HG03139 (cell line): ENCODE measurements around the gene TSPAN9.

ENCODE experiments used
- ATAC-seq: cut with Tn5 transposase; IDR thresholded peaks from one replicate; pipeline ENCODE4 v1.9.1; 2021; ENCODE audit not compliant: unreplicated experiment

Gene TSPAN9

DNA sequence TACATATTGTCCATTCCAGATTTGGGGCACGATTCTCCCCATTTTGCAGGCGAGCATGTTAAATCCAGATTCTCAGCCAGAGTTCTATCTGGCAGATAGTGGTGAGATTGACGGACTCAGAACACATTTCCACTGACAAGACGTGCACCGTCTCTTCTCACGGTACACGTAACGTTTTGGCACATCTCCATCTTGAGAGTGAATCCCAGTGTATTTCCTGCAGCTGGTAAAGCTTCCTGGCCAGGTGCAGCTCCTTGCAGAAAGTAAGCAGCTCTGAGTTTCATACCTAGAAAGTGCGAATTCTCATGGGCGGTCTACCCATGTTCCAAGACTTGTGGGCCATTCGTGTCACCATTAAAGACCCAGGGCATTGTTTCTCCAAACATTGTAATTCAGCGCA lies 102.6 kb downstream of the TSPAN9 start:
- ATAC-seq: no peak

DNA sequence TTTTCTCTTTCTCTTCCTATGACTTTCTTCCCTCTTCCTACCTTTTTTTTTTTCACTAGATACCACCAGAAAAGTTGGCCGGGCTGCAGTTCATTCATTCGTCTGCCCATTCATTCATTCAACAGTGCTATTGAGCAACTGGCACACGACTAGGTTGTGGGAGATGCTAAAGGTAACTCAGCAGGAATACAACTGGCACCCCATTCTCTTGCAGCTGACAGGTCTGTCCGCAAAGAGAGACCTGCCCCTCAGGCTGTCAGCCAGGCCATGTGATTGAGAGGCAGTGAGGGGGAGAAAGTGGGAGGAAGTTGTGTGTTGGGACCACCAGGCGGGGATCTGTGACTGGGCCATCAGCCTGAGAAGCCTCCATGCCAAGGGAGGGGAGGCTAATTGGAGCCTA lies 105.2 kb downstream of the TSPAN9 start:
- no peak for ATAC-seq

DNA sequence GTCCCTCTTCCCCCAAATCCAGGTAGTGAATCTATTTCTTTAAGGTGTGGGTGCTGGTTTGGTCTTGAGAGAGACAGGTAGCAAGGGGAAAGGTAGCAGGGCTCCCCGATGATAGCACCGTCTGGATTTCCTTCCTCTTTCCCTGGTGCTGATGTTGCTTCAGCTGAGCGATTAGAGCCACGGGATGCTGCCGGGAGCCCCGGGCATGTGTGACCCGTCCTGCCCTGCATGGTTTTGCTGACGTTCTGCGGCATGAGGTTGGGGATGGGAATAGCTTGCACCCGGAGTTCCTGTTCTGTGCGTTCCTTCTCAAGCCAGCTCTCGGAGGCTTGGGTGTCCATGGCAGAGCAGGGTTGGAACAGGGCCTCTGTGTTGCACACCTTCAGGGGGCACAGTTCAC lies 107.3 kb downstream of the TSPAN9 start:
- ATAC-seq: no peak

DNA sequence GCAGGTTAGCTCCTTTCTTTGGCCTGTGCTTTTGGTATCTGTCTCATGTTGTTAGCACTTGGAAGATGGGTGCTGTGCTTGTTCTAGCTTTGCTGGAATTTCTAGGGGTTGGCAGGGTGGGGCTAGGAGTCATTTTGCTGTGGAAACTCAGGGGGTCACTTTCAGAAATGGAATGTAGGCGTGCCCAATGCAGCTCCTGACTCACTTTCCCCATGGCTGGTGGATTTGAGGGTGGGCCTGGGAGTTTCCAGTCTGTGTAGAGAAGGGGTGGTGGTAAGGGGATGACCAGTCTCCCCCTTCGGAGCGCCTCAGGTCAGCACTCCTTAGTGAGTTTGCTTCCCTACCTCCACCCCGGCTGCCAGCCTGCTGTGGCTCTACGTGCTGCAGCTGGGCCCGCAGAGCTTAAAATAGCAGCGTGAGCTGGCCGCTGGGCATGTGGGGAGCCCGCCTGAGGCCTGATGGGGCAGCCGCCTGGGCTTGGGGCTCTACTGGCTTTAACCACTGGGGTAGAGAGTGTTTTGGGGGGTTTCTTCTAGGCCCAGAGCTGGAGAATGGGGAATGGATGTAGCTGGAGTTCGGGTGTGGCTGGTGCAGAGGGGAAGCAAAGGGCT lies 108.2 kb downstream of the TSPAN9 start:
- no peak for ATAC-seq

DNA sequence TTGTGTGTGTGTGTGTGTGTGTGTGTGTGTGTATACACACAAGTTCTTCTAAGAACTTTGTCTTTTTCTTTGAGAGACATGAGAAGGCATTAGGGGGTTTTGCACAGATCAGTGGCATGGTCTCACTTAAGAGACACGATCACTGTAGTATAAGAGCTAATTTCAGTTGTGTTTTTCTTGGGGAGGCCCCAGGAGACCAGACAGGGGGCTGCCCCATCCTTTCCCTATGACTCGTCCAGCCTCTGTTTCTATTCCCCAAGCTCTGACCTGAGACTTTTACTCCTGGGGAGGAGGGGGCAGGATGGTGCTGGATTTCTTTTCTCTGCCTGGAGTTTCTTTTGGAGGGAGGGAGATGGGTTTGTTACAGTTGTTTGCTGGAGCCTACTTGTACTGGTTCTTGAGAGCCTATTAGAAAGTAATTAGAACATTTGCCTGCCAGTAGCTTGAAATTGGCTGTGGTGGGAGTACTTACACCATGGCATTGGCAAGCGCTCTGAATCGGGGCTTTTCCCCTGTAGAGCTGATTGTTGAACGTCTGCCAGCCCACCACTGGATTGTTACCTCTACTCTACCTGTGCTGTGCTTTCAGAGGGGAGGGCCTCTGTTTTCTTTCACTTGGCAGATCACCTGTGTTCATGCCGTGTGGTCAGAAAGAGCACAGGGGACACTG lies 109.5 kb downstream of the TSPAN9 start:
- no peak for ATAC-seq

DNA sequence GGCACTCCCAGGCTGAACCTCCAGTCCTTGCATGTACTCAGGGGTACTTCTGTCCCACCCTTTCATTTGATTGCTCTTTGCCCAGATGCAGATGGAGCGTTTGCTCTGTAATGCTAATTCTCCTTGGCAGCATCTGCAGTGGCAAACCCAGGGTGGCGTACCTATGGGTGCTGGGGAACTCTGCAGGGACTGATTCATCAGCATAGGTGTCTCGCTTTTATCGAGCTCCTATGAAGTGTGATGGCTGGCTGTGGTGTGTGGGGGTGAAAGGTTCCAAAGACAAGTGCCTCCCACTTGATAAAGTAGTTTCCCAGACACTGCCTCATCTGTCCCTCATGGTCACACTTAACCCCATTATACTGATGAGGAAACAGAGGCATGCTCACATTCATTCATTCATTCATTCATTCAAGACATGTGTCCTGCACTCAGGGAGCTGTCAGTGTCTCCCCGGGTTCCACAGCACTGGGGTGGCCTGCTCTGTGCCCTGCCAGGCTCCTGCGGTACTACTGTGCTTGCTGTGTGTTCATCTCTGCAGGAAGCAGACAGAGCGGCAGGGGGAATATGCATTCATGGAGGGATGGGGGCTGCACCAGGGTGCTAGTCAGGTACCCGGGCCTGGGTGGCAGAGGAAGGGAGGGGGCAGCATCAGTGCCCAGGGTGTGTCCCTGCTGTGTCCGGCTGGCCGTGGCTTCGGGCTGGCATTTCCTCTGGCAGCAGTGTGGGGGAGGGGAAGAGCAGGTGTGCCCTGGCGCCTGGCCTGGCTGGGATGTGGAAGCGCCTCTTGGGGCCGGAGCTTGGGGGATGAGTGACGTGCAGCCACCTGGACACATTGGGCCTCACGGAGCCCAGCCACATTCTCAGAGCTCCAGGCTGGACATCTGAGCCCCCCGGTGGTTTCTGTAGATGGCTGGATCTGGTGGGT lies 110.9 kb downstream of the TSPAN9 start:
- ATAC-seq: no peak

DNA sequence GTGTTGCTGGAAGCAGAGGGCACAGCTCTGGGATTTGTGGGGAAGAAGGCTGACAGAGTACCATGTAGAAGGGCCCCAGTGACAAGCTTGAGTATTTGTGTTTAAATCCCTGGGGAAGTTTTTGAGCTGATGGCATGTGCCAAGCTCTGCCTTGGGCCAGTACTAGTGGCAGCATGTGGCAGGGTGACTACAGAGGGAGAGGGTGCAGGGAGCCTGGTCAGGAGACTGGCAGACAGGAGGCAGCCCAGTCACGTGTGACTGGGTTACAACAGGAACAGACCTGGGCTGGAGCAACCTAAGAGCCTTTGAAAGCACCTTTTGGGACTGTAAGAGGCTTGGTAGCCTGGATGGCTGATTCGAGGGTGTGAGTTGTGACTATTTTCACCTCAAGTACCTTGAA lies 112.1 kb downstream of the TSPAN9 start:
- ATAC-seq: no peak

DNA sequence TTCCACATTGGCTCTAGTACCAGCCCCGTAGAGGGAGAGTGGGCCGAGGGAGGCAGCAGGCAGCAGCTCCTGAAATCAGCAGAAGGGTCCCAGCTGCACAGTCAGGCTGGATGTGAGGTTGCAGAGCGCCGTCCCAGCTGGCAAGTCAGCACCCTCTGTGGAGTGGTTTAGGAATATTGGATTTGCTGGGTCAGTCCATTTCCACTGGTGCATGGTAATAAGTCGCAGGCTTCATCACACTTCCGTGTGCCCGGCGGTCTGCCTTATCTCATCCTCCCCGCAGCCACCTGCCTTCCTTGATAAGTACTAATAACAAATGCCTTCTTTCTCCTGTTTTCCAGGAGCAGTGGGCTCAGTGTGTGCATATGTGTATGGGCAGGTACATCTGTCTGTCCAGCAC lies 112.9 kb downstream of the TSPAN9 start:
- ATAC-seq: no peak

DNA sequence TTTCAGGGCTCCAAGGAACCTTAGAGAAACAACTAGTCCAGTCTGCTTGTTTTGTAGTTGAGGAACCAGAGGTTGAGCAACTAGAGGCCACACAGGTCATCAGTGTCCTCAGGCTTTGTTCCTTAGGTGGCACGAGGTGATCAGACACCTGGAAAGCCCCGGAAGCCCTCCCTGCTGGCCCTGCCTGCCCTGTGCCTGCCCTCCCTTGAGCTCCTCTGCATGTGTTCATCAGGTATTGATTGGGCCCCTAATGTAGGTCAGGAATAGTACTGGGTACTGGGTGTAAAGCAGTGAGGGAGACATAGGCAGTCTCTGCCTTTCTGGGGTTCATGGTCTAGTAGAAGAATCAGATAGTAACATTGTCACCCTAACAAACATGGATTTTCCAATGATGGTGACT lies 114.3 kb downstream of the TSPAN9 start:
- ATAC-seq: no peak

DNA sequence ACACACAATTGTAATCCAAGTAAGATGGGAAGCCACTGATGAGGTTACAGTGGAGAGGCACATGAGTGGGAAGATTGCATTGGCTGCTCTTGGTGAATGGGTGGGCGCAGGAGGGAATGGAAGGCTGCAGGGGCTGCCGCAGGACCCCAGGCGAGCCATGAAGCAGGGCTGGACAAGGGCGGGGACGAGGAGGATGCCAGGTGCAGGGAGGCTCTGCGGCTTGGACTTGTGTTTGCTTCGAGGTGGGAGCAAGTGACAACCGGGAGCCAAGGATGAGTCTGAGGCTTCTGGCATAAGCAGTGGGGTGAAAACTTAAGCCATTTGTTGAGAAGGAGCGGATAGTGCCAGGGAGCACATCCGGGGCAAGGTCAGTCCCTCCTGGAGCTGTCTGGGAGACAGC lies 115.0 kb downstream of the TSPAN9 start:
- ATAC-seq: no peak

DNA sequence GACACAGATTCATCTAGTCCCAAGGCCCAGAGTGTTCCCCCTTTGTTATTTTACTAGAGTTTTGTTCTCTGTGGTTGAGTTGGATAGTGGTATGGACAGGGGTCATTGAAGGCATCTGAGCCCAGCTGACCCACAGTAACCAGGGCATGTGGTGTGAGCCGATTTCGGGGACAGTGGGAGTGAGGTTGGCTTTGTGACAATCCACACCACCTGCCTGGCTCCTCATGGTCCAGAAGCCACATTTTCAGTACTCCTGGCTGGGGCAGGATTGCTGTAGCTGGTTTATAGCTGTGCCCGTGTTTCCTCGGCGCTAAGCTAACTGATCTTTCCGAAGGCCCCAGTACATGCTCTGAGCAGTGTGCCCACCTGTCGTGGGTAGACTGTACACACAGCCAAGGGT lies 116.0 kb downstream of the TSPAN9 start:
- ATAC-seq: no peak

DNA sequence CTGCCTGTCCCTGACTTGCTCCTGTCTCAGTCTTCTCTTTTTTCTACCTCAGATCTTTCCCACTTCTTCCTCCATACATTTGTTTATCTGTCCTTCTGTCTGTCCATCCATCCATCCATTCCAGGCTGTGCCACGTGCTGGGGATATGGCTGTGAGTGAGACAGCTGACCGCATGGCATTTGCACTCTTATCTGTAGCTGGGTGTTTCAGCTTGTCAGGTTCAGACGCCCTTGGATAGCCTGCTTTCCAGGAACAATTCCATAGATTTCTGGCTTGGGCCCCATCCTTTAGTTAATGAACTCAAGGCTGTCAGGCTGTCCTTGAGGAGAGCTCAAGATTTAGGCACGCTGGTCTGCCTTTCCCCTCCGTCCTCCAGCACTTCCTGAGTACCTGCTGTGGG lies 116.6 kb downstream of the TSPAN9 start:
- no peak for ATAC-seq

DNA sequence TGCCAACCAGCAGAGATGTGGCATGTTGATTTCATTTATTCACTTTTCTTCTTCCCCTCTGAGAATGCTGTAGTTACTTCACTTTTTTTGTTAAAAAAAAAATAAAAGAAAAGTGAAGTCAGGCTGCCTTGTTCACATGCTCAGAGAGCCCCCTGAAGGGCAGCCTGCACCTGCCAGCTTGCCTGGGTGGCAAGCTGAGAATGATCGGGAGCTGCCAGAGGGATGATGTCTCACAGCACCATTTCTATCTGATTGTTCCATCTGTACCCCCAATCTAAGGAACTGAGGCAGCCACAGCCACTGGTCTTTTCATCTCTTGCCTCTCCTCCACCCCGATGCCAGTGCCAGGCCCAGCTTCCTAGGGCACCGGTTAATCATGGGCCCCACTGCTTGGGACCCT lies 118.2 kb downstream of the TSPAN9 start:
- no peak for ATAC-seq

DNA sequence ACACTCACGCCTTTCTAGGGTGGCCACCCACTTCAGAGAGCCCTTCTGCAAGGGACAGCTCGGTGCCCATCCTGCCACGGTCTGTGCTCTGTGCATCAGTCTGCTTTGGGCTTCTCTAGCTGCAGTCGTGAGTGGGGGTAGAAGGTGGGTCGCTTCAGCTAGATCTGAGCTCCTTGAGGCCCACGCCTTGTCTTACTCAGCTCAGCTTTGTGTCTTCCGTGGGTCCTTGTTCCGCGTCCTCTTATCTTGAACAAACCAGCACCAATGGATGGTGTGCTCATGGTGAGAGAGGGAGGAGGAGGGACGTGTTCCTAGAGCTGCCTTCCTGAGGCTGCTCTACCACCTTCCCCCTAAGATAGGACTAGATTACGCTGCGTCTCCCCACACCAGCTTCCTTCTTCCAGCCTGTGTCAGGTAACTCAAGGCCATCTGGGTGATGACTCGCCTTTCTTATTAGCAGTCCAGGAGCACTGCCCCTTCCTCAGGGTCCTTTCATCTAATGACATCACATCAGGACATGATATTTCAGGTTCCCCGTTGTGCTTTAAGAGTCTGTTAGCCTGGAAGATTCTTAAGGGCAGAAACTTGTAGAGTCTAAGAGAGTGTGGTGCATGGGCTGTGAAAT lies 118.8 kb downstream of the TSPAN9 start:
- no peak for ATAC-seq

DNA sequence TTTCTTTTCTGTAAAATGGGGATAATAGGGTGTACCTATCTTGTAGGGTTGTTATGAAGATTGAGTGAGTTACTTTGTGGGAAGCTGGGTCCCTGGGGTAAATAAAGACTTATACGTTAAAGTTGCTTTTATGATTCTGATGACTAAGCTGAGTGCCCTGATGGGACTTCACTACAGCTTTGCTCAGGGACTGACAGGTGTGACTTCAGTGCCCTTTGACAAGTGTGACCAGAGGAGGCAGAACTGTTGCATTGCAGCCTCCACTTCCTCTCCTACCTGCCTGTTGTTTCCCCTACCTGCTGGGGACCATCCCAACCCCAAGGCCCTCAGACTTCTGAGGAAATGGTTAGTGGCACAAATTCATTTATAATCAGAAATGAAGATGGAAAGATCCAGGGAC lies 119.3 kb downstream of the TSPAN9 start:
- ATAC-seq: no peak

DNA sequence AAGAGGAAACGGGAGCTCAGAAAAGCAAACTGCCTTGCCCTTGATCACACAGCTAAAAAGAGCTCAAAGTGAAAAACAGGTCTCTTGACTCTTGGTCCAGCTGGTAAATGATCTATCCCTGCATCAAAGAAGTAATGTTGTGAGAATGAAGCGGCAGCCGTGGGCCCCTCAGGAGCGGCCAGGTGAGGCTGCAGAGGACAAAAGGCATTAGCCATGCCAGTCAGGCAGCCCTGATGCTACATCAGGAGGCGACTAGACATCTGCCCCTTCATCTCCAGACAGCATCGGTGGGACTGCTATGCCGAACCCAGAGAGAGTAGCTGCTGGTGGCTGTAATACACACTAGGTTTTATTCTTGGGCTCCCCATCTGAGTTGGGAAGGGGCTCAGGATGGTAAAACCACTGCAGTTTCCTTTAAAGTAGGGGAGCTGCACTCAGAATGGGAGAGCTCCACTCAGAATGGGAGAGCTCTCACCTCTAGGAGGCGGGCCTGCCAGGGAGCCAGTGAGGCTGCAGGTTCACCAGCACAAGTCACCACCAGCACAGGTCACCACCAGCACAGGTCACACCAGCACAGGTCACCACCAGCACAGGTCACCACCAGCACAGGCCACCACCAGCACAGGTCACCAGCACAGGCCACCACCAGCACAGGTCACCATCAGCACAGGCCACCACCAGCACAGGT lies 120.1 kb downstream of the TSPAN9 start:
- ATAC-seq: no peak

DNA sequence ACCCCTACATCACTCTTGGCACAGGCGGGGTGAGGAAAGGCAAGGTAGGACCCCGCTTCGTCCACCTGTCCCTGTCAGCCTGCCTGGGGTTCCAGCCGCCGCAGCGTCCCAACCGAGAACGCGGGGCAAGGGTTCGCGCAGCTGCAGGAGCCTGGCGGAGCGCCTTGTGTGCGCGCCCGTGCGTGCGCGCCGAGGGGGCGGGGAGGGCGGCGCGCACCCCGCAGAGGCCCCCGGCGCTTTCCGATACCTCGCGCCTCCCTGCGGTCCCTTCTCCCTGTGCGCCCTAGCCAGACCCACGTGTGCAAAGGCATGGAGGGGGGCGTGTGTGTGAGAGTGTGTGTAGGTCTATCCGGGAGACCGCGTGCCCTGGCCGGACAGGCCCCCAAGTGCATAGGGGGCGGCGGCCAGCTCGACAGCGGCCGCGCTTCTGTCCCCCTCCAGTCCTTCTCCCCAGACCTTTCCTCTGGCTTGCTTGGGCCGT lies 122.4 kb downstream of the TSPAN9 start:
- no peak for ATAC-seq

DNA sequence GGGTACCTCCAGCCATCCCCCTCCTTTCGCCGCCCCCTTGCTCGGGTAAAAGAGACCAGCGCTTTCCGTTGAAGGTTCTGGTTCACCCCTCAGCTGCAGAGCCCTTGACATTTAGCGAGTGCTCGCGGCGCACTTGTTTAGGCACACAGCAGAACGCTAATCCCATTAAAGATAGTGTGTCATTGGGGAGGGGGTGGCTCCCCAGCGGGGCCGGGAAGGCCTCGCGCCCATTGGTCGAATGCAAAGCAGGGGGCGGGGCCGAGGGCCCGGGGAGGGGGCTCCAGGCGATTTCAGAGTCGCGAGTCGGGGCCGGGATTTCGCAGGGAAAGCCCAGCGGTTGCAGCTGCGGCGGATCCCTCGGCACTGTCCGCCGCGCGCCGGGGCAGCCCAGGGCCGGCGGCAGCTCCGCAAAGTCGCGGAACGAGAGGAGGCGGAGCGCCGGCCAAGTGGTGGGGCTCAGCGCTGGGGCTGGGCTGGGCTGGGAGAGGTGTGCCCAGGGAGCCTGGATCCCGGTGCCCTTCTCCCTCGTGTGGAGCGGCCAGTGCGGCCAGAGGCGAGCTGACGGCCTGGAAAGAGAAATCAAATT lies 122.9 kb downstream of the TSPAN9 start:
- no peak for ATAC-seq

DNA sequence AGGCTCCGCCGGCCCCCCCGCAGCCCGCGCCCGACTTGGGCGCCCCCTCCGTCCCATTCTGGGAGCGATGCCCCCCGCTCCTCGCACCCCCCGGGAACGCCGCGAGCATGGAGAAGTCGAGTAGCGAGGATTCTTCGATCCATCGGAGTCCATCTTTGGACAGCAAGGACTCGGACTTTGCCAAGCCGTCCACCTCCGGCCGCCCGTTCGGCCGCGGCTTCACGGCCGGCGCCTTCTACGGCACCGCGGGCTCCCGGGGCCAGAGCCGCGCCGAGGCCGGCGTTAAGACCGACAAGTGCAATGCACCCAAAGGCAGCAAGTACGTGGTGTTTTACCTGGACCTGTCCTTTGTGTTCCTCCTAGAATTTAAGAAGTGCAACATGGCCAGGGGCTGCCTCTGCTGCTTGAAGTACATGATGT lies 123.6 kb downstream of the TSPAN9 start:
- no peak for ATAC-seq

DNA sequence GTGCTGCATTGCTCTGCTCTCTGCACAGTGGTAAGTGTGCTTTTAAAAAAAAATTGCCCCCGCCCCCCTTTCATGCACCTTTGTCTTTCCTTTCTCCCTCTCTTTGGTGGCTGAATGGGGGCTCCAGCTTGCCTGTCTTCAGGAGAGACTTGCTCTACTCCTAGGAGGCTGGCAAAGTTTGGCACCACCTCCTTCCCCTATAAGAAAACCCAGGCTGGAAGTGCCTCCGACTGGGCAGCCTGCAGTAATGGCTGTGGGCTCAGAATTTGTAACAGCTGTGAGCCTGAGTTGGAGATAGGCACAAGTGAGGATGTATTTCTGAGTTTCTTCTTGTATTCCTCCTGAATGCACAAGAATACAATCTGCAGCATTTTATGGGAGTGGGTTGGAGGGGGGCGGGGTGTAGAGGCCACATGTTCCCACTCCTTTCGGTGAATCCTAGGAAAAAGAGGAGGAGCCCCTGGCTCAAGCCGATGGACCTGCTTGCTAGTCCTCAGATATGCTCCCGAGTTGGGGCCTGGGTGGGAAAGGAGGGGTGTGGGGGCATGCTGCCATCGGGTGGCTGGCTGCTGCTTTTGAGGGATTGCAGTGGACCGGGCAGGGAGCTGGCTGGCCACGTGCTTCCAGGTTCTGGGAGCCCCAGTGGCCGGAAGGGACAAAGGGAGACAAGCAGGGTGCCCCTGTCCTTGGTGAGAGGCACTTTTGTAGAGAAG lies 124.3 kb downstream of the TSPAN9 start:
- ATAC-seq: no peak
